Adipocyte (in vitro differentiated cells): ENCODE data around the gene ZFC3H1.
"Not testable (repeated sequence)": the region's sequence is repeated elsewhere in the genome, so short reads cannot be mapped to it uniquely, and the experiment has no call there.

ENCODE experiments used
- DNase-seq: peaks from one replicate; pipeline ENCODE4 v3.0.0-alpha.2; 2015; ENCODE audit warnings: low read depth
- H3K27me3 ChIP-seq: replicated peaks from 2 replicates; pipeline ENCODE4 v1.7.0; 2013; ENCODE audit warnings: mild to moderate bottlenecking, low read length, moderate library complexity; ENCODE audit not compliant: control insufficient read depth, insufficient read depth
- H3K36me3 ChIP-seq: 2 replicates; pipeline ENCODE4 v1.7.0; 2013; ENCODE audit warnings: low read length, mild to moderate bottlenecking, moderate library complexity; ENCODE audit not compliant: control insufficient read depth, insufficient read depth, severe bottlenecking
- H3K4me1 ChIP-seq: 2 replicates; pipeline ENCODE4 v1.7.0; 2013; ENCODE audit warnings: mild to moderate bottlenecking, low read length, moderate library complexity; ENCODE audit not compliant: control insufficient read depth, insufficient read depth
- H3K4me3 ChIP-seq: 2 replicates; pipeline ENCODE4 v1.7.0; 2013; ENCODE audit warnings: mild to moderate bottlenecking, low read length, moderate library complexity
- H3K9ac ChIP-seq: 2 replicates; pipeline ENCODE4 v1.7.0; 2013; ENCODE audit warnings: mild to moderate bottlenecking, low read length, moderate library complexity
- H3K9me3 ChIP-seq: 2 replicates; pipeline ENCODE4 v1.7.0; 2013; ENCODE audit warnings: mild to moderate bottlenecking, low read length, moderate library complexity; ENCODE audit not compliant: control insufficient read depth

The ZFC3H1 gene, protein sequence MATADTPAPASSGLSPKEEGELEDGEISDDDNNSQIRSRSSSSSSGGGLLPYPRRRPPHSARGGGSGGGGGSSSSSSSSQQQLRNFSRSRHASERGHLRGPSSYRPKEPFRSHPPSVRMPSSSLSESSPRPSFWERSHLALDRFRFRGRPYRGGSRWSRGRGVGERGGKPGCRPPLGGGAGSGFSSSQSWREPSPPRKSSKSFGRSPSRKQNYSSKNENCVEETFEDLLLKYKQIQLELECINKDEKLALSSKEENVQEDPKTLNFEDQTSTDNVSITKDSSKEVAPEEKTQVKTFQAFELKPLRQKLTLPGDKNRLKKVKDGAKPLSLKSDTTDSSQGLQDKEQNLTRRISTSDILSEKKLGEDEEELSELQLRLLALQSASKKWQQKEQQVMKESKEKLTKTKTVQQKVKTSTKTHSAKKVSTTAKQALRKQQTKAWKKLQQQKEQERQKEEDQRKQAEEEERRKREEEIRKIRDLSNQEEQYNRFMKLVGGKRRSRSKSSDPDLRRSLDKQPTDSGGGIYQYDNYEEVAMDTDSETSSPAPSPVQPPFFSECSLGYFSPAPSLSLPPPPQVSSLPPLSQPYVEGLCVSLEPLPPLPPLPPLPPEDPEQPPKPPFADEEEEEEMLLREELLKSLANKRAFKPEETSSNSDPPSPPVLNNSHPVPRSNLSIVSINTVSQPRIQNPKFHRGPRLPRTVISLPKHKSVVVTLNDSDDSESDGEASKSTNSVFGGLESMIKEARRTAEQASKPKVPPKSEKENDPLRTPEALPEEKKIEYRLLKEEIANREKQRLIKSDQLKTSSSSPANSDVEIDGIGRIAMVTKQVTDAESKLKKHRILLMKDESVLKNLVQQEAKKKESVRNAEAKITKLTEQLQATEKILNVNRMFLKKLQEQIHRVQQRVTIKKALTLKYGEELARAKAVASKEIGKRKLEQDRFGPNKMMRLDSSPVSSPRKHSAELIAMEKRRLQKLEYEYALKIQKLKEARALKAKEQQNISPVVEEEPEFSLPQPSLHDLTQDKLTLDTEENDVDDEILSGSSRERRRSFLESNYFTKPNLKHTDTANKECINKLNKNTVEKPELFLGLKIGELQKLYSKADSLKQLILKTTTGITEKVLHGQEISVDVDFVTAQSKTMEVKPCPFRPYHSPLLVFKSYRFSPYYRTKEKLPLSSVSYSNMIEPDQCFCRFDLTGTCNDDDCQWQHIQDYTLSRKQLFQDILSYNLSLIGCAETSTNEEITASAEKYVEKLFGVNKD (N-terminal part only)

DNA sequence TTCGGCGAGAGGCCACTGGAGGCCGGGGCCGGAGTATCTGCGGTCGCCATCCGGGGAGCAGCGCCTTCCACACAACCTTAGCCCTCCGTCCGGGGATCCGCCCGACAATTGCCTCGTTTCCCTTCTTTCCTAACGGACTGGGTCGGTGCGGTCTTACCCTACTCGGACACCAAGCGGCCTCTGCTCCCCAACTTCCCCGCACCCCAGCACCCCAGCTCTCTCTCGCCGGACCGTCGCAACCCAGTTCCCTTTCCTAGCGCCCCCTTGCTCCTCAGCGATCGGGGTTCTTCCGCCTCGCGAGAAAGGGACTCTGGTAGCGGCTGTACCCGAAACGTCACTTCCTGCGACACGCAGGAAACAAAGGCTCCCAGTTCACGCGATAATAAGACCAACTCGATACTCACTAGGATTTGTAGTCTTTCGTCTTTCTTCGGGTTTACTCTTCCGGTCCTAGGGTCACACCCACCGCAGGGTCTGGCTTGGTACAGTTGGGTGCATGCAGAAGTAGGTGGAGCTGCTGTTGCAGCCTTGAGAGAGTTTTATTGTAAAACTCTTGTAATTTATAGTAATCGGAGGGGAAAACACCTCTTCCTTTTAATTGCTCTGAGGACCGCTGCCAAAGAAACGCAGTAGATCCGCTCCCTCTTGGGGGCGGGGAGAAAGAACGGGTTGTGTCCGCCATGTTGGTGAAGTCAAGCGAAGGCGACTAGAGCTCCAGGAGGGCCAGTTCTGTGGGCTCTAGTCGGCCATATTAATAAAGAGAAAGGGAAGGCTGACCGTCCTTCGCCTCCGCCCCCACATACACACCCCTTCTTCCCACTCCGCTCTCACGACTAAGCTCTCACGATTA, at the start of gene ZFC3H1, which contains the start of gene THAP2:
Gene ZFC3H1, minus strand, starts transcription at position 288 of the 850 bp plus-strand sequence. Its CDS starts 238 bp downstream, at position 50.
Gene THAP2, plus strand, starts transcription at position 741 of the 850 bp plus-strand sequence. CDS start 209 bp downstream, outside the sequence.
- H3K9me3 ChIP-seq = no peaks in the 10 kb centered on the region
- H3K27me3 ChIP-seq = no peaks in the 10 kb centered on the region
- H3K4me3 ChIP-seq = peak within 1 kb of the TSS; percentile 99
- peaks cover 32% of the 10 kb centered on the region for H3K4me1 ChIP-seq
- DNase-seq = peak; percentile 100
- peaks cover 18% of the 10 kb centered on the region for H3K36me3 ChIP-seq
- H3K9ac ChIP-seq = peak within 1 kb of the TSS; percentile 99

DNA sequence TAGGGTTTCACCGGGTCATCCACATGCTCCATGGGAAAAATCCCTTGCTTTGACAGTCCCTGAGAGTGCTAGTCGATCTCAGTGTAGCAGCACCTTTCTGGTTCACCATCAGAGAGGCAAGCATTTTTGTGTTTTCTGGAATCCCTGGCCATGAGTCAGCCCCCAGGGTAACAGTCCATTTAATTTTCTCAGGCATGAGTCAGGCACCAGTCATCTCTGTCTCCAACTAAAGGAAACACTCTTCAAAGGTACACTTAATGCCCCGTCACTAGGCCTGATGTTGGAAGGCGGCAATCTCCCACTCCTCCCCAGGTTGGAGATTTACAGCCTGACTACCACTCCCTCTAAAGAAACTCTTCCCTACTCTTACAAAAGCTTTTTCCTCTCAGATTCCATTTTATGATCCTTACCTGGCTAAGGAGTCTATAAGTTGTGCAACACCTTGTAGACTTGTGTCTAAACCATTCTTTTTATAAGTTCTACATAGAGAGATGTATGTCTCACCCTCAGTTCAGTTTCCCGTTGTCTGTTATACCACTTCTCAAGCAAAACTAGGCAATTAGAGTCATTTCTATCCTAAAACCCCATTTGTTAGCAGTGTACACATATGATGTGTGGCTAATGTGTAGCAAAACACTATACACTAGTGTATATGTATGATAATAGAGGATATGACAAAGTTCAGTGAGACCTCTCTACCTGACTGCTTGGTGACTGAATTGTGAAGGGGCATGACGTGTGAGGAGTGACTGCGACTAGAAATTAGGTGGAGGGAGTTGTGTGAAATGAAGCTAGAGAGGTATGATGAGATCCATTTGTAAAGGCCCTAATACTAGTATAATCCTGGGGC, 46.9 kb upstream of the ZFC3H1 start:
- Histone ChIP-seq H3K36me3 (no peaks in the 10 kb centered on the region), H3K4me3 (no peak overlapping the region), H3K4me1 (peaks cover 10% of the 10 kb centered on the region), H3K27me3 (no peaks in the 10 kb centered on the region), H3K9me3 (peaks cover 11% of the 10 kb centered on the region), H3K9ac (no peak overlapping the region)
- peak; percentile 70 for DNase-seq

DNA sequence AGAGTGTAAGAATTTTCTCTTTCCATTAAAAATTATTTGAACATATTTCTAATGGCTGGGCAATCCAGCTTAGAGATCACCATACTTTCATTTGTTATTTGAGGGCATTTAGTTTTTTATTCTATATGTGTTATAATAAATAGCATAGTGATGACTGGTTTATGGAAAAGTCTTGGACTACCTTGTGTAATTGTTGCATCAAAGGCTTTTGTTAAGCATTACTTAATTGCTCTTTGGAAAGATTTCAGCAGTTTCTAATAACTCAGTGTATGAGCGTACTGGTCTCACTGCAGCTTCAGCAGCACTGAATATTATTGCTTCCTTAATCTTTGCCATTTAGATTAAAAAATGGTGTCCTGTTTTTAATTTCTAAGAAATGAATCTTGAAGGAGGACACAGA, 45.0 kb upstream of the ZFC3H1 start:
- peaks cover 10% of the 10 kb centered on the region for H3K4me1 ChIP-seq
- H3K36me3 ChIP-seq = no peaks in the 10 kb centered on the region
- peaks cover 9% of the 10 kb centered on the region for H3K9me3 ChIP-seq
- no peaks in the 10 kb centered on the region for H3K27me3 ChIP-seq
- no peak overlapping the region for H3K4me3 ChIP-seq
- DNase-seq = no peak
- no peak overlapping the region for H3K9ac ChIP-seq

DNA sequence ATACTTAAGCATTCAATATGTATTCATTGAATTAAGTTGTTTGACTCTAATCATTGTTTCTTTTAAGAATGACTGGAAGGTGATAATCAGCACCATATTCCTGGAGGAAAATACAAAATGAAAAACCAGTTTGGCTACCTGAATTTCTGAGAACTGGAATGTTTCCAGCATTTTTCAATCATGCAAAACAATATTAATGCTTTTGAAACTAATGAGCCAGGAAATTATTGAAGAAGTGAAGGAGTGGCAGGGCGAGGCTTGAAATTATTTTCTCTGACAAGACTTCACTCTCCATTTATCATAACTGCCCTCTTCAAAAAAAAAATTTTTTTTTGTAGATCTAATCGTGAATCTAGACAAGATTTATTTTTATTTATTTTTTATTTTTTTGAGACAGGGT, 41.3 kb upstream of the ZFC3H1 start:
- Histone ChIP-seq H3K4me3 (no peak overlapping the region), H3K27me3 (no peaks in the 10 kb centered on the region), H3K36me3 (peaks cover 14% of the 10 kb centered on the region), H3K9ac (no peak overlapping the region), H3K4me1 (peaks cover 2% of the 10 kb centered on the region), H3K9me3 (no peaks in the 10 kb centered on the region)
- no peak for DNase-seq

DNA sequence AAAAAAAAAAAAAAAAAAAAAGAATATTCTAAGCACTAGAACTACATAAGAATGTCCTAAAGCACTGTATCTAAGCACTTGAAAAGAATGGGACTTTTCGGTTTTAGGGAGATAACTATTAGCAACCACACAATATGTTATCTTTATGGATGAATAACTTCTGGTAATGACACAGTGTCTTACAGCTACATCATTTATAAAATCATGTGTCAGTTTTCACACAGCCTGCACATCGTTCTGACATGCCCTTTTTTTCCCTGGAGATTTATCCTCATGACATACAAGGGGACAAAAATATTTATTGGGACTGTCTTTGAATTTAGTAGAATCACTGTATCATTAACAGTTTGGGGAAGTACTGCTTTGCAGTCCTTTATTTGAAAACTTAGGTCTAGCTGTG, 39.6 kb upstream of the ZFC3H1 start:
- no peaks in the 10 kb centered on the region for H3K9me3 ChIP-seq
- H3K4me3 ChIP-seq = no peak overlapping the region
- H3K4me1 ChIP-seq = no peaks in the 10 kb centered on the region
- no peak for DNase-seq
- H3K36me3 ChIP-seq = peaks cover 27% of the 10 kb centered on the region
- H3K27me3 ChIP-seq = no peaks in the 10 kb centered on the region
- H3K9ac ChIP-seq = no peak overlapping the region

DNA sequence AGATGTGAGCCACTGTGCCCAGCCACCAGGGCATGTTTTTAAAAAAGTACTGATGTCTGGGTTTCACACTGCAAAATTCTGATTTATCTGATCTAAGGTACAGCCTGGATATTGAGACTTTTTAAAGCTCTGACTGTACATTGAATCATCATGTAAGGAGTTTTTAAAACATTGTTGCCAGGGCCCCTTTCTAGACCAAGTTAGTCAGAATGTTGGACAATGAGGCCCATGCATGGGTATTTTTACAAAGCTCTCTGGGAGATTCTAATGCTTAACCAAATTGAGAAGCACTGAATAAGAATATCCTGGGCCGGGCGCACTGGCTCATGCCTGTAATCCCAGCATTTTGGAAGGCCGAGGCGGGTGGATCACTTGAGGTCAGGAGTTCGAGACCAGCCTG, 38.9 kb upstream of the ZFC3H1 start:
- no peak for DNase-seq
- Histone ChIP-seq H3K4me1 (no peaks in the 10 kb centered on the region), H3K36me3 (peaks cover 32% of the 10 kb centered on the region), H3K27me3 (no peaks in the 10 kb centered on the region), H3K9ac (no peak overlapping the region), H3K4me3 (no peak overlapping the region), H3K9me3 (no peaks in the 10 kb centered on the region)

DNA sequence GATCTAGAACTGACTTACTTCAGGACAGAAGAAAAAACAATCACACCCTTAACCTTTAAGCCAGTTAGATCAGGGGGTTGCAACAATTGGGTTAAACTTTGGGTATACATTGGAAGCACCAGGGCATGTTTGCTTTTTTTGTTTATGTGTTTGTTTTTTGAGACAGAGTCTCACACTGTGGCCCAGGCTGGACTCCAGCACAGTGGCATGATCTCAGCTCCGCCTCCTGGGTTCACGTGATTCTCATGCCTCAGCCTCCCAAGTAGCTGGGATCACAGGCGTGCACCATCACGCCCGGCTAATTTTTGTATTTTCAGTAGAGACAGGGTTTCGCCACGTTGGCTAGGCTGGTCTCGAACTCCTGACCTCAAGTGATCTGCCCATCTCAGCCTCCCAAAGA, 38.5 kb upstream of the ZFC3H1 start:
- not testable (repeated sequence) for H3K9ac ChIP-seq, H3K4me3 ChIP-seq, H3K9me3 ChIP-seq, H3K27me3 ChIP-seq, H3K4me1 ChIP-seq, DNase-seq
- peaks cover 36% of the 10 kb centered on the region for H3K36me3 ChIP-seq

DNA sequence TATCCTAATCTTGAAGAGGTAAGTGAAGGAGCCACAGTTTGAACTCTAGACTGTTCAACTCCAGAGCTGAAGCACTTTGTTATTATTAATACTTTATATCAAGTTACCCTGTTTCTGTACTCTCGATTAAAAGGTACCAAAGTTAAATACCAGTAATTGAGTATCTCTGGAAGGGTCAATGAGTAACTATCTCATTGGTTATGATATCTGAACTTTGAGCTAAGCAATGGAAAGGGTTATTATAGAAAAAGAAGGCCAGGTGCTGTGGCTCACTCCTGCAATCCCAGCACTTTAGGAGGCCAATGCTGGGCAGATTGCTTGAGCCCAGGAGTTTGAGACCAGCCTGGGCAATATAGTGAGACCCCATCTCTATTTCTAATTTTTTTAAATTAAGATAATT, 32.1 kb upstream of the ZFC3H1 start:
- Histone ChIP-seq H3K27me3 (no peaks in the 10 kb centered on the region), H3K36me3 (peaks cover 33% of the 10 kb centered on the region), H3K4me1 (peaks cover 9% of the 10 kb centered on the region), H3K9me3 (no peaks in the 10 kb centered on the region), H3K4me3 (no peak overlapping the region), H3K9ac (no peak overlapping the region)
- DNase-seq = no peak

DNA sequence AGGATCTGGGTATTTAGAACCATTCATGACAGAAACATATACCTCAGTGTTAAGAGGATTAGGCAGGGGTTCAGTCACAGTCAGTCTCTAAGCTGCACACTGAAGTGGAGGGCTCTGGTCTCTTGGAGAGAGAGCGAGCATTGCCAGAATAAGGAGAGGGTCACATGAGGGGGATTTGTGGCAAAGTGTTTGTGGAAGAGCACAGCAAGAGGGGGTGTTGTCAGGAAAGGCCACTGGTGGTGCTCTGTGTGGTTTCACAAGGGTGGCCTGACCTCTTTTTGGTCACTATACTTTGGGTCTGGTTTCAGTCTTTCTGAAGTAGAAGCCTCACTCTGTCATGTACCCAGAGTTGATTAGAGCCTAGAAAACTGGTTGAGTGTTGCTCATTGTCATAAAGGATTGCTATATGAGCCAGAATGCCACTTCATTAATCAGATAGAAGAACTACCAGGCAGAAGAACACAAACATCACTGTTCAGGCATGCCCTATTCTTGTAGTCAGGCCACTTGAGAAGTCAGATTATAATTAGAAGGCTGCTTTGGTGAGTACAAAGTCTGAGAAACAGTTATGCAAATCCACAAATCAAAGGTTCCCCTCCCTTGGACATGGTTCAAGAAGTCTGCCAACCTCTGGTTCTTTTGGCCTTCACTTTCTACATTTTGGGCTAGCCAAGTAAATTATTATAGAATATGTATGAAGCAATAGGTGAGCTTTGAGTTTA, 30.6 kb upstream of the ZFC3H1 start:
- Histone ChIP-seq H3K36me3 (peaks cover 18% of the 10 kb centered on the region), H3K4me1 (peaks cover 9% of the 10 kb centered on the region), H3K9me3 (no peaks in the 10 kb centered on the region), H3K27me3 (no peaks in the 10 kb centered on the region), H3K9ac (no peak overlapping the region), H3K4me3 (no peak overlapping the region)
- DNase-seq = no peak
